GM19023 (cell line): ENCODE measurements around the gene PANK1.

Experiments
- ATAC-seq: cut with Tn5 transposase; IDR thresholded peaks from one replicate; pipeline ENCODE4 v1.9.1; 2021; ENCODE audit warnings: mild to moderate bottlenecking, moderate library complexity; ENCODE audit not compliant: unreplicated experiment

Gene PANK1

GRCh38 chr10:89644967-89645741, at the start of gene PANK1:
PANK1 (minus strand) TSS chr10:89645242; CDS start chr10:89644891, 351 bp downstream.
- peak; percentile 41 for ATAC-seq

GRCh38 chr10:89693176-89693575, 48.1 kb upstream of the PANK1 start:
- ATAC-seq, result no peak

- no peak for ATAC-seq
Measured at GRCh38 chr10:89692416-89692815, 47.4 kb upstream of the PANK1 start.

GRCh38 chr10:89690027-89690426, 45.0 kb upstream of the PANK1 start:
- ATAC-seq, result no peak

GRCh38 chr10:89685936-89686335, 40.9 kb upstream of the PANK1 start:
- ATAC-seq, result no peak

- ATAC-seq, result no peak
Measured at GRCh38 chr10:89684604-89685003, 39.6 kb upstream of the PANK1 start.

- ATAC-seq, result no peak
Measured at GRCh38 chr10:89683883-89684282, 38.8 kb upstream of the PANK1 start.

GRCh38 chr10:89679986-89680385, 34.9 kb upstream of the PANK1 start:
- ATAC-seq, result no peak

GRCh38 chr10:89677341-89677740, 32.3 kb upstream of the PANK1 start:
- ATAC-seq, result no peak

- ATAC-seq, result no peak
Measured at GRCh38 chr10:89670926-89671325, 25.9 kb upstream of the PANK1 start.

- ATAC-seq, result no peak
Measured at GRCh38 chr10:89669985-89670384, 24.9 kb upstream of the PANK1 start.

GRCh38 chr10:89668386-89669071, 23.5 kb upstream of the PANK1 start:
- ATAC-seq, result no peak

GRCh38 chr10:89666138-89666537, 21.1 kb upstream of the PANK1 start:
- no peak for ATAC-seq

GRCh38 chr10:89665302-89665701, 20.3 kb upstream of the PANK1 start:
- no peak for ATAC-seq

GRCh38 chr10:89664203-89664602, 19.2 kb upstream of the PANK1 start:
- no peak for ATAC-seq

GRCh38 chr10:89663144-89663543, 18.1 kb upstream of the PANK1 start:
- no peak for ATAC-seq

- ATAC-seq, result no peak
Measured at GRCh38 chr10:89662596-89662995, 17.6 kb upstream of the PANK1 start.

GRCh38 chr10:89659143-89660131, 14.4 kb upstream of the PANK1 start:
- no peak for ATAC-seq

- ATAC-seq, result no peak
Measured at GRCh38 chr10:89657302-89657701, 12.3 kb upstream of the PANK1 start.

- no peak for ATAC-seq
Measured at GRCh38 chr10:89655722-89656121, 10.7 kb upstream of the PANK1 start.

- peak; percentile 55 for ATAC-seq
Measured at GRCh38 chr10:89653410-89653869, 8.4 kb upstream of the PANK1 start.
